GM23338 (cell line): Measurements from ENCODE around the gene ME3. TPM values are rescaled to one million over a fixed set of nuclear protein-coding genes. Genes with fewer than 3 reads are reported as not detected.

Experiments
- ATAC-seq: fragments of 200-7000 bp; cut with Tn5 transposase; 3 replicates; pipeline ENCODE4 v1.9.1; 2020
- DNase-seq: peaks from one replicate; pipeline ENCODE4 v3.0.0-alpha.2; 2015; ENCODE audit warnings: low spot score
- H2AFZ ChIP-seq: fragments of 200-600 bp; sonication (generic); 2 replicates; pipeline ENCODE4 v1.8.0; 2016; ENCODE audit warnings: antibody characterized with exemption, mild to moderate bottlenecking, moderate library complexity
- H3F3A ChIP-seq: fragments of 200-600 bp; sonication (generic); replicated peaks from 2 replicates; pipeline ENCODE4 v1.8.0; 2017; ENCODE audit warnings: antibody characterized with exemption, mixed run types, low read depth
- H3K27ac ChIP-seq: fragments of 200-600 bp; sonication (generic); 2 replicates; pipeline ENCODE4 v1.6.1; 2016; ENCODE audit warnings: low read depth
- H3K27me3 ChIP-seq: fragments of 200-600 bp; sonication (generic); 2 replicates; pipeline ENCODE4 v1.8.0; 2016; ENCODE audit warnings: mild to moderate bottlenecking, mixed run types, moderate library complexity; ENCODE audit not compliant: insufficient read depth
- H3K36me3 ChIP-seq: fragments of 200-600 bp; sonication (generic); 2 replicates; pipeline ENCODE4 v1.8.0; 2016; ENCODE audit warnings: mild to moderate bottlenecking; ENCODE audit not compliant: insufficient read depth
- H3K4me1 ChIP-seq: fragments of 200-600 bp; sonication (generic); 2 replicates; pipeline ENCODE4 v1.8.0; 2016; ENCODE audit warnings: mild to moderate bottlenecking, moderate library complexity; ENCODE audit not compliant: insufficient read depth
- H3K4me2 ChIP-seq: fragments of 200-600 bp; sonication (generic); 2 replicates; pipeline ENCODE4 v1.7.1; 2017; ENCODE audit warnings: mixed run types
- H3K4me3 ChIP-seq: fragments of 200-600 bp; sonication (generic); 2 replicates; pipeline ENCODE4 v1.6.1; 2016; ENCODE audit warnings: mixed run types
- H3K79me2 ChIP-seq: fragments of 200-600 bp; sonication (generic); replicated peaks from 2 replicates; pipeline ENCODE4 v1.8.0; 2017; ENCODE audit warnings: mild to moderate bottlenecking; ENCODE audit not compliant: insufficient read depth
- H3K9me2 ChIP-seq: fragments of 200-600 bp; sonication (generic); 2 replicates; pipeline ENCODE4 v1.8.0; 2017; ENCODE audit not compliant: insufficient read depth
- H4K20me1 ChIP-seq: fragments of 200-600 bp; sonication (generic); replicated peaks from 2 replicates; pipeline ENCODE4 v1.8.0; 2017; ENCODE audit warnings: mild to moderate bottlenecking; ENCODE audit not compliant: insufficient read depth
- H3K27ac Mint-ChIP-seq: 2 replicates; pipeline ENCODE4 v1.8.0; 2020; ENCODE audit warnings: inconsistent platforms, mild to moderate bottlenecking, moderate library complexity, mixed read lengths
- H3K27me3 Mint-ChIP-seq: 3 replicates; pipeline ENCODE4 v1.8.0; 2022; ENCODE audit warnings: low read depth, mild to moderate bottlenecking, moderate library complexity, mixed read lengths, inconsistent platforms; ENCODE audit not compliant: insufficient read depth, poor library complexity
- H3K36me3 Mint-ChIP-seq: 3 replicates; pipeline ENCODE4 v1.8.0; 2021; ENCODE audit warnings: low read depth, mild to moderate bottlenecking, inconsistent platforms, moderate library complexity, mixed read lengths
- H3K4me1 Mint-ChIP-seq: 3 replicates; pipeline ENCODE4 v1.8.0; 2020; ENCODE audit warnings: mild to moderate bottlenecking, inconsistent platforms, mixed read lengths
- H3K4me3 Mint-ChIP-seq: 3 replicates; pipeline ENCODE4 v1.8.0; 2021; ENCODE audit warnings: moderate library complexity, mild to moderate bottlenecking, inconsistent platforms, mixed read lengths
- H3K9me3 Mint-ChIP-seq: 3 replicates; pipeline ENCODE4 v1.8.0; 2020; ENCODE audit warnings: moderate library complexity, mild to moderate bottlenecking, inconsistent platforms, mixed read lengths
- CREB1 ChIP-seq: fragments of 250-450 bp; sonication (Bioruptor Pico); IDR thresholded peaks from 2 replicates; pipeline ENCODE4 v1.5.0; 2020; ENCODE audit warnings: low read depth, mild to moderate bottlenecking, moderate library complexity
- EZH2 ChIP-seq: fragments of 200-600 bp; sonication (generic); IDR thresholded peaks from one replicate; pipeline ENCODE4 v1.8.0; 2017; ENCODE audit warnings: antibody characterized with exemption, mild to moderate bottlenecking, low read depth; ENCODE audit not compliant: unreplicated experiment
- EZH2phosphoT487 ChIP-seq: fragments of 200-600 bp; sonication (generic); IDR thresholded peaks from one replicate; pipeline ENCODE4 v1.8.1; 2018; ENCODE audit warnings: antibody characterized with exemption; ENCODE audit not compliant: unreplicated experiment
- JUNB ChIP-seq: IDR thresholded peaks from one replicate; pipeline ENCODE4 v1.6.1; 2016; ENCODE audit warnings: antibody characterized with exemption; ENCODE audit not compliant: unreplicated experiment
- NANOG ChIP-seq: IDR thresholded peaks from 2 replicates; pipeline ENCODE4 v1.6.1; 2016; ENCODE audit warnings: antibody characterized with exemption, borderline replicate concordance
- POLR2AphosphoS5 ChIP-seq: IDR thresholded peaks from 2 replicates; pipeline ENCODE4 v1.6.1; 2016; ENCODE audit warnings: antibody characterized with exemption, low read depth
- STAT1 ChIP-seq: IDR thresholded peaks from one replicate; pipeline ENCODE4 v1.6.1; 2016; ENCODE audit warnings: antibody characterized with exemption; ENCODE audit not compliant: unreplicated experiment
- ZNF114 ChIP-seq: fragments of 250-450 bp; sonication (Bioruptor Pico); IDR thresholded peaks from 2 replicates; pipeline ENCODE4 v1.5.0; 2020; ENCODE audit warnings: mild to moderate bottlenecking, moderate library complexity
- ZNF331 ChIP-seq: fragments of 250-450 bp; sonication (Bioruptor Pico); IDR thresholded peaks from 2 replicates; pipeline ENCODE4 v1.5.0; 2020; ENCODE audit warnings: low read depth, mild to moderate bottlenecking, moderate library complexity
- polyA plus RNA-seq: library from polyadenylated mRNA; unstranded; fragments of >200 nt; fragmentation: Nextera tagmentation; extraction: Ambion mirVana; gene quantifications from 2 replicates; pipeline ENCODE4 v1.2.1, GENCODE V29; 2016
- total RNA-seq: library from RNA; depleted of rRNA; stranded (reverse); fragments of >200 nt; shearing (Covaris generic); gene quantifications from 2 replicates; pipeline ENCODE4 v1.2.3, GENCODE V29; 2014
- TF ChIP-seq, protein P1 (sequence below): IDR thresholded peaks from one replicate; pipeline ENCODE4 v1.6.1; 2018; ENCODE audit warnings: antibody characterized with exemption; ENCODE audit not compliant: unreplicated experiment
- TF ChIP-seq, protein P2 (sequence below): IDR thresholded peaks from 2 replicates; pipeline ENCODE4 v1.6.1; 2016; ENCODE audit warnings: antibody characterized with exemption
- TF ChIP-seq, protein P3 (sequence below): fragments of 250-450 bp; sonication (Bioruptor Pico); IDR thresholded peaks from 2 replicates; pipeline ENCODE4 v1.5.0; 2020; ENCODE audit warnings: mild to moderate bottlenecking, moderate library complexity
- TF ChIP-seq, protein P4 (sequence below), 2 experiments: fragments of 200-600 bp in 1 of 2; sonication (generic) in 1 of 2; conservative IDR thresholded peaks; 2 replicates each; pipeline versions ENCODE4 v1.5.1 to v1.6.1; 2016 to 2017; ENCODE audit warnings: antibody characterized with exemption in 2 of 2, low read depth in 2 of 2, mild to moderate bottlenecking in 2 of 2, moderate library complexity in 1 of 2

The ME3 gene
- total and polyA plus RNA-seq, 2 experiments from 2014 or later, result 1.3 to 4.0 TPM

DNA sequence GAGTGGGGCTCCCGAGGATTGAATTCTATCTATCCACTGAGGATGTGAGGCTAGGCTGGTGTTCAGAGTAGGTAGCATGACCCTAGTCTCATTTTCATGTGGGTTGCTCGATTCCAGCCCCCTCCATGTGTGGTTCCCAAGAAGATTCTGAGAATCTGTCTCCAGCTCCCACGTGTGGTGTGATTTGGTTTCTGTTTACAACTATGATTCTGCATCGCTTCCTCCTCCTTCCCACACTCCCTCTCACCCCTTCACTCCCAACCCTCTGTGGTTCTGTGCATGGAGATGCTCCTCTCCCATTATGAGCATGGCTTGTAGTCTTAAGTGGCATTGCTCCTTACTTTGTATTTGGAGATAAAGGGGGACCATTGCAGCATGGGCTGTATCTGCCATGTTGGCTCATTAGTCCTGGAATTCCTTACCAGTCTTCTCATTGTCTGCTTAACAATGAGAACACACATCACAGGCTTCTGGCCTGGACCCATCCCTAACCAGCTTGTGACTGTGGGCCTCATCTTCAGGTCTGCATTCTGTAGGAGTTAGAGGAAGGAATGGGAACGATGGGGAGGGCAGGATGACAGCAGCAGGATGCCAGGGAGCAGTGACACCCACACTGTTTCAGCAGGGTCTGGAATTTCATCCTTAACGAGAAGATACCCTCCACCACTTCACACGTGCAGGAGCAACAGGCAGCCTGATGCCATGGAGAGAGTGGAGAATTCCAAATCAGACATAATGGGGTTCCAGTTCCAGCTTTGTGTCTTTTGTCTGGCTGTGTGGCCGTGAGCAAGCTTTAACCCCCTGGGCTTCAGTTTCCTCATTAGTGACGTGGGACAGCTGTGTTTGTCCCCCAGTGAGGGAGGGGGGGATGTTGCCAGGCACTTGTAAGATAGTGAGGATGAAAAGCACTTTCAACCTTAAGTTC is 211.7 kb downstream of the ME3 start:
- Mint-ChIP-seq H3K27me3 (peaks cover 9% of the 10 kb centered on the region), H3K36me3 (no peaks in the 10 kb centered on the region), H3K9me3 (no peaks in the 10 kb centered on the region), H3K4me1 (peaks cover 10% of the 10 kb centered on the region), H3K4me3 (no peak overlapping the region), H3K27ac (no peak overlapping the region)
- no peaks in the 10 kb centered on the region for H3K79me2 ChIP-seq
- H3K4me1 ChIP-seq, result no peaks in the 10 kb centered on the region
- H3K4me2 ChIP-seq, result no peak overlapping the region
- H3K27me3 ChIP-seq, result no peaks in the 10 kb centered on the region
- DNase-seq (no peak), ATAC-seq (no peak)
- no peak overlapping the region for H2AFZ ChIP-seq
- H3K4me3 ChIP-seq, result no peak overlapping the region
- H3F3A ChIP-seq, result no peaks in the 10 kb centered on the region
- H3K27ac ChIP-seq, result no peak overlapping the region
- 0 out of 2 replicates have a peak, but pooled peaks cover 3% of the 10 kb centered on the region for H3K9me2 ChIP-seq
- TF ChIP-seq EZH2 (no peak), JUNB (no peak), POLR2AphosphoS5 (no peak), CREB1 (no peak), ZNF331 (no peak), STAT1 (no peak), EZH2phosphoT487 (no peak), ZNF114 (CRISPR knock-in tag) (no peak), NANOG (no peak)
- TF ChIP-seq, protein P1, sequence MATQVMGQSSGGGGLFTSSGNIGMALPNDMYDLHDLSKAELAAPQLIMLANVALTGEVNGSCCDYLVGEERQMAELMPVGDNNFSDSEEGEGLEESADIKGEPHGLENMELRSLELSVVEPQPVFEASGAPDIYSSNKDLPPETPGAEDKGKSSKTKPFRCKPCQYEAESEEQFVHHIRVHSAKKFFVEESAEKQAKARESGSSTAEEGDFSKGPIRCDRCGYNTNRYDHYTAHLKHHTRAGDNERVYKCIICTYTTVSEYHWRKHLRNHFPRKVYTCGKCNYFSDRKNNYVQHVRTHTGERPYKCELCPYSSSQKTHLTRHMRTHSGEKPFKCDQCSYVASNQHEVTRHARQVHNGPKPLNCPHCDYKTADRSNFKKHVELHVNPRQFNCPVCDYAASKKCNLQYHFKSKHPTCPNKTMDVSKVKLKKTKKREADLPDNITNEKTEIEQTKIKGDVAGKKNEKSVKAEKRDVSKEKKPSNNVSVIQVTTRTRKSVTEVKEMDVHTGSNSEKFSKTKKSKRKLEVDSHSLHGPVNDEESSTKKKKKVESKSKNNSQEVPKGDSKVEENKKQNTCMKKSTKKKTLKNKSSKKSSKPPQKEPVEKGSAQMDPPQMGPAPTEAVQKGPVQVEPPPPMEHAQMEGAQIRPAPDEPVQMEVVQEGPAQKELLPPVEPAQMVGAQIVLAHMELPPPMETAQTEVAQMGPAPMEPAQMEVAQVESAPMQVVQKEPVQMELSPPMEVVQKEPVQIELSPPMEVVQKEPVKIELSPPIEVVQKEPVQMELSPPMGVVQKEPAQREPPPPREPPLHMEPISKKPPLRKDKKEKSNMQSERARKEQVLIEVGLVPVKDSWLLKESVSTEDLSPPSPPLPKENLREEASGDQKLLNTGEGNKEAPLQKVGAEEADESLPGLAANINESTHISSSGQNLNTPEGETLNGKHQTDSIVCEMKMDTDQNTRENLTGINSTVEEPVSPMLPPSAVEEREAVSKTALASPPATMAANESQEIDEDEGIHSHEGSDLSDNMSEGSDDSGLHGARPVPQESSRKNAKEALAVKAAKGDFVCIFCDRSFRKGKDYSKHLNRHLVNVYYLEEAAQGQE, result no peak
- TF ChIP-seq, protein P2, sequence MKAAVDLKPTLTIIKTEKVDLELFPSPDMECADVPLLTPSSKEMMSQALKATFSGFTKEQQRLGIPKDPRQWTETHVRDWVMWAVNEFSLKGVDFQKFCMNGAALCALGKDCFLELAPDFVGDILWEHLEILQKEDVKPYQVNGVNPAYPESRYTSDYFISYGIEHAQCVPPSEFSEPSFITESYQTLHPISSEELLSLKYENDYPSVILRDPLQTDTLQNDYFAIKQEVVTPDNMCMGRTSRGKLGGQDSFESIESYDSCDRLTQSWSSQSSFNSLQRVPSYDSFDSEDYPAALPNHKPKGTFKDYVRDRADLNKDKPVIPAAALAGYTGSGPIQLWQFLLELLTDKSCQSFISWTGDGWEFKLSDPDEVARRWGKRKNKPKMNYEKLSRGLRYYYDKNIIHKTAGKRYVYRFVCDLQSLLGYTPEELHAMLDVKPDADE, result no peak
- TF ChIP-seq, protein P3, sequence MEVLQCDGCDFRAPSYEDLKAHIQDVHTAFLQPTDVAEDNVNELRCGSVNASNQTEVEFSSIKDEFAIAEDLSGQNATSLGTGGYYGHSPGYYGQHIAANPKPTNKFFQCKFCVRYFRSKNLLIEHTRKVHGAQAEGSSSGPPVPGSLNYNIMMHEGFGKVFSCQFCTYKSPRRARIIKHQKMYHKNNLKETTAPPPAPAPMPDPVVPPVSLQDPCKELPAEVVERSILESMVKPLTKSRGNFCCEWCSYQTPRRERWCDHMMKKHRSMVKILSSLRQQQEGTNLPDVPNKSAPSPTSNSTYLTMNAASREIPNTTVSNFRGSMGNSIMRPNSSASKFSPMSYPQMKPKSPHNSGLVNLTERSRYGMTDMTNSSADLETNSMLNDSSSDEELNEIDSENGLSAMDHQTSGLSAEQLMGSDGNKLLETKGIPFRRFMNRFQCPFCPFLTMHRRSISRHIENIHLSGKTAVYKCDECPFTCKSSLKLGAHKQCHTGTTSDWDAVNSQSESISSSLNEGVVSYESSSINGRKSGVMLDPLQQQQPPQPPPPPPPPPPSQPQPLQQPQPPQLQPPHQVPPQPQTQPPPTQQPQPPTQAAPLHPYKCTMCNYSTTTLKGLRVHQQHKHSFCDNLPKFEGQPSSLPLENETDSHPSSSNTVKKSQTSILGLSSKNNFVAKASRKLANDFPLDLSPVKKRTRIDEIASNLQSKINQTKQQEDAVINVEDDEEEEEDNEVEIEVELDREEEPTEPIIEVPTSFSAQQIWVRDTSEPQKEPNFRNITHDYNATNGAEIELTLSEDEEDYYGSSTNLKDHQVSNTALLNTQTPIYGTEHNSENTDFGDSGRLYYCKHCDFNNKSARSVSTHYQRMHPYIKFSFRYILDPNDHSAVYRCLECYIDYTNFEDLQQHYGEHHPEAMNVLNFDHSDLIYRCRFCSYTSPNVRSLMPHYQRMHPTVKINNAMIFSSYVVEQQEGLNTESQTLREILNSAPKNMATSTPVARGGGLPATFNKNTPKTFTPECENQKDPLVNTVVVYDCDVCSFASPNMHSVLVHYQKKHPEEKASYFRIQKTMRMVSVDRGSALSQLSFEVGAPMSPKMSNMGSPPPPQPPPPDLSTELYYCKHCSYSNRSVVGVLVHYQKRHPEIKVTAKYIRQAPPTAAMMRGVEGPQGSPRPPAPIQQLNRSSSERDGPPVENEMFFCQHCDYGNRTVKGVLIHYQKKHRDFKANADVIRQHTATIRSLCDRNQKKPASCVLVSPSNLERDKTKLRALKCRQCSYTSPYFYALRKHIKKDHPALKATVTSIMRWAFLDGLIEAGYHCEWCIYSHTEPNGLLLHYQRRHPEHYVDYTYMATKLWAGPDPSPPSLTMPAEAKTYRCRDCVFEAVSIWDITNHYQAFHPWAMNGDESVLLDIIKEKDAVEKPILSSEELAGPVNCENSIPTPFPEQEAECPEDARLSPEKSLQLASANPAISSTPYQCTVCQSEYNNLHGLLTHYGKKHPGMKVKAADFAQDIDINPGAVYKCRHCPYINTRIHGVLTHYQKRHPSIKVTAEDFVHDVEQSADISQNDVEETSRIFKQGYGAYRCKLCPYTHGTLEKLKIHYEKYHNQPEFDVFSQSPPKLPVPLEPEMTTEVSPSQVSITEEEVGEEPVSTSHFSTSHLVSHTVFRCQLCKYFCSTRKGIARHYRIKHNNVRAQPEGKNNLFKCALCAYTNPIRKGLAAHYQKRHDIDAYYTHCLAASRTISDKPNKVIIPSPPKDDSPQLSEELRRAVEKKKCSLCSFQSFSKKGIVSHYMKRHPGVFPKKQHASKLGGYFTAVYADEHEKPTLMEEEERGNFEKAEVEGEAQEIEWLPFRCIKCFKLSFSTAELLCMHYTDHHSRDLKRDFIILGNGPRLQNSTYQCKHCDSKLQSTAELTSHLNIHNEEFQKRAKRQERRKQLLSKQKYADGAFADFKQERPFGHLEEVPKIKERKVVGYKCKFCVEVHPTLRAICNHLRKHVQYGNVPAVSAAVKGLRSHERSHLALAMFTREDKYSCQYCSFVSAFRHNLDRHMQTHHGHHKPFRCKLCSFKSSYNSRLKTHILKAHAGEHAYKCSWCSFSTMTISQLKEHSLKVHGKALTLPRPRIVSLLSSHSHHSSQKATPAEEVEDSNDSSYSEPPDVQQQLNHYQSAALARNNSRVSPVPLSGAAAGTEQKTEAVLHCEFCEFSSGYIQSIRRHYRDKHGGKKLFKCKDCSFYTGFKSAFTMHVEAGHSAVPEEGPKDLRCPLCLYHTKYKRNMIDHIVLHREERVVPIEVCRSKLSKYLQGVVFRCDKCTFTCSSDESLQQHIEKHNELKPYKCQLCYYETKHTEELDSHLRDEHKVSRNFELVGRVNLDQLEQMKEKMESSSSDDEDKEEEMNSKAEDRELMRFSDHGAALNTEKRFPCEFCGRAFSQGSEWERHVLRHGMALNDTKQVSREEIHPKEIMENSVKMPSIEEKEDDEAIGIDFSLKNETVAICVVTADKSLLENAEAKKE (CRISPR knock-in tag), result no peak; the same call in 1 of the 2 replicates
- TF ChIP-seq, protein P4, sequence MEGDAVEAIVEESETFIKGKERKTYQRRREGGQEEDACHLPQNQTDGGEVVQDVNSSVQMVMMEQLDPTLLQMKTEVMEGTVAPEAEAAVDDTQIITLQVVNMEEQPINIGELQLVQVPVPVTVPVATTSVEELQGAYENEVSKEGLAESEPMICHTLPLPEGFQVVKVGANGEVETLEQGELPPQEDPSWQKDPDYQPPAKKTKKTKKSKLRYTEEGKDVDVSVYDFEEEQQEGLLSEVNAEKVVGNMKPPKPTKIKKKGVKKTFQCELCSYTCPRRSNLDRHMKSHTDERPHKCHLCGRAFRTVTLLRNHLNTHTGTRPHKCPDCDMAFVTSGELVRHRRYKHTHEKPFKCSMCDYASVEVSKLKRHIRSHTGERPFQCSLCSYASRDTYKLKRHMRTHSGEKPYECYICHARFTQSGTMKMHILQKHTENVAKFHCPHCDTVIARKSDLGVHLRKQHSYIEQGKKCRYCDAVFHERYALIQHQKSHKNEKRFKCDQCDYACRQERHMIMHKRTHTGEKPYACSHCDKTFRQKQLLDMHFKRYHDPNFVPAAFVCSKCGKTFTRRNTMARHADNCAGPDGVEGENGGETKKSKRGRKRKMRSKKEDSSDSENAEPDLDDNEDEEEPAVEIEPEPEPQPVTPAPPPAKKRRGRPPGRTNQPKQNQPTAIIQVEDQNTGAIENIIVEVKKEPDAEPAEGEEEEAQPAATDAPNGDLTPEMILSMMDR (conservative IDR thresholded peaks at IDR 0.05; ENCODE audit: low read depth in 2 of 2), result no peak
- H4K20me1 ChIP-seq, result no peaks in the 10 kb centered on the region
- H3K36me3 ChIP-seq, result no peaks in the 10 kb centered on the region
